GM12892 (cell line): ENCODE data around the gene PRUNE1.

Experiments used
- DNase-seq: peaks from one replicate; pipeline ENCODE4 v3.0.0; 2011; ENCODE audit not compliant: insufficient read length
- FAIRE-seq: peaks from 2 replicates; lab custom pipeline; 2011; peaks lifted over from hg19 to GRCh38; lab: Jason Lieb, UNC
- POLR2A ChIP-seq: IDR thresholded peaks from 2 replicates; pipeline ENCODE4 v1.6.1; 2011; ENCODE audit warnings: low read depth, low read length, control low read depth
- POLR2AphosphoS5 ChIP-seq: IDR thresholded peaks from 2 replicates; pipeline ENCODE4 v1.6.1; 2011; ENCODE audit warnings: low read depth, low read length, control low read depth
- TAF1 ChIP-seq: IDR thresholded peaks from 2 replicates; pipeline ENCODE4 v1.6.1; 2011; ENCODE audit warnings: low read depth, mild to moderate bottlenecking, control low read depth, low read length, borderline replicate concordance

Gene PRUNE1

GRCh38 chr1:150981177-150981804 is 27.0 kb upstream of the PRUNE1 start:
- TF ChIP-seq TAF1 (no peak), POLR2A (no peak), POLR2AphosphoS5 (no peak)
- DNase-seq = no peak
- no peak for FAIRE-seq

GRCh38 chr1:150981805-150982712 is 26.2 kb upstream of the PRUNE1 start, which contains the start of gene ANXA9:
TSS of gene ANXA9 (plus strand) at chr1:150982292. CDS start at chr1:150983106, 814 bp downstream.
- TF ChIP-seq POLR2AphosphoS5 = no peak
- TF ChIP-seq TAF1 = no peak
- FAIRE-seq (no peak), DNase-seq (no peak)

- TF ChIP-seq TAF1 (no peak), POLR2AphosphoS5 (no peak)
- no peak for FAIRE-seq
- DNase-seq = no peak
Observed at GRCh38 chr1:150985179-150985825, 22.9 kb upstream of the PRUNE1 start.

- DNase-seq (no peak), FAIRE-seq (no peak)
Observed at GRCh38 chr1:150987924-150988323, 20.3 kb upstream of the PRUNE1 start.

GRCh38 chr1:150992626-150993025 is 15.6 kb upstream of the PRUNE1 start:
- FAIRE-seq (no peak), DNase-seq (no peak)
- TF ChIP-seq POLR2A (no peak), POLR2AphosphoS5 (no peak), TAF1 (no peak)

More at GRCh38 chr1:150987924-150988323, 20.3 kb upstream of the PRUNE1 start:
- TF ChIP-seq POLR2AphosphoS5 (no peak), TAF1 (no peak), POLR2A (no peak)

- FAIRE-seq = no peak
- no peak for TF ChIP-seq POLR2A
- no peak for TF ChIP-seq POLR2AphosphoS5
- TF ChIP-seq TAF1 = no peak
- no peak for DNase-seq
Observed at GRCh38 chr1:150994248-150994647, 14.0 kb upstream of the PRUNE1 start.

GRCh38 chr1:150995460-150995859 is 12.8 kb upstream of the PRUNE1 start:
- no peak for DNase-seq
- FAIRE-seq = peak; percentile 56
- TF ChIP-seq POLR2AphosphoS5 (no peak), TAF1 (no peak), POLR2A (no peak)

GRCh38 chr1:150995896-150996295 is 12.4 kb upstream of the PRUNE1 start:
- FAIRE-seq (no peak), DNase-seq (no peak)
- TF ChIP-seq POLR2AphosphoS5 (no peak), POLR2A (no peak), TAF1 (no peak)

GRCh38 chr1:150997126-150997872 is 10.9 kb upstream of the PRUNE1 start:
- FAIRE-seq = no peak
- no peak for TF ChIP-seq POLR2A
- TF ChIP-seq POLR2AphosphoS5 = no peak
- no peak for TF ChIP-seq TAF1
- no peak for DNase-seq

- FAIRE-seq (no peak), DNase-seq (no peak)
- no peak for TF ChIP-seq POLR2A
- TF ChIP-seq TAF1 = no peak
Observed at GRCh38 chr1:150997949-150998348, 10.3 kb upstream of the PRUNE1 start.

GRCh38 chr1:150999051-150999674 is 9.1 kb upstream of the PRUNE1 start:
- no peak for TF ChIP-seq POLR2A
- TF ChIP-seq POLR2AphosphoS5 = no peak
- no peak for TF ChIP-seq TAF1
- no peak for FAIRE-seq
- DNase-seq = no peak
